Colonic mucosa (tissue), 4 donors: ENCODE measurements around the gene DNAH12. TPM values are rescaled to one million over a fixed set of nuclear protein-coding genes. Genes with fewer than 3 reads are reported as not detected.
A peak's percentile ranks its signal among the peaks of the same experiment; 100 is the strongest.

ENCODE experiments used
- DNase-seq: peaks from one replicate; pipeline ENCODE4 v3.0.0-alpha.2; 2020
- H3K27ac ChIP-seq: fragments of 200-600 bp; one replicate; pipeline ENCODE4 v1.8.0; 2021
- H3K27me3 ChIP-seq: fragments of 200-600 bp; one replicate; pipeline ENCODE4 v1.8.0; 2021
- H3K36me3 ChIP-seq: fragments of 200-600 bp; one replicate; pipeline ENCODE4 v1.8.0; 2021
- H3K4me1 ChIP-seq: fragments of 200-600 bp; one replicate; pipeline ENCODE4 v1.8.0; 2021; ENCODE audit warnings: mild to moderate bottlenecking
- H3K4me3 ChIP-seq: fragments of 200-600 bp; one replicate; pipeline ENCODE4 v1.8.0; 2021
- H3K9ac ChIP-seq, 2 donors: one replicate each; pipeline ENCODE4 v1.7.0; 2013; ENCODE audit warnings: control low read depth in 2 of 2, low read depth in 2 of 2, low read length in 2 of 2
- H3K9me3 ChIP-seq: fragments of 200-600 bp; one replicate; pipeline ENCODE4 v1.8.0; 2021
- intact Hi-C: fragments of 100-400 bp; cut with DNase I; formaldehyde crosslinking; loops from one replicate; pipeline ENCODE4 v1.14.1; 2022
- total RNA-seq, 2 donors: library from RNA; stranded (reverse); fragmentation: NEBNext Ultra II Directional in 1 of 2; extraction: Animal tissue kit (Norgen Biotek cat#: 25700) in 1 of 2; gene quantifications; one replicate each; pipeline ENCODE4 v1.2.1, GENCODE V29; 2021
- TF ChIP-seq, protein P1 (sequence below): fragments of 200-600 bp; IDR thresholded peaks from one replicate; pipeline ENCODE4 v1.8.0; 2022; ENCODE audit warnings: antibody characterized with exemption, mild to moderate bottlenecking
- donor health status: healthy.
- donor health status: DM: no; HTN: no; CAD: no.
- donor health status: DM: no; HTN: no; CAD: no.

DNAH12 gene
- total RNA-seq, 2 donors from 2014 or later, result 0.02 to 0.05 TPM

DNA sequence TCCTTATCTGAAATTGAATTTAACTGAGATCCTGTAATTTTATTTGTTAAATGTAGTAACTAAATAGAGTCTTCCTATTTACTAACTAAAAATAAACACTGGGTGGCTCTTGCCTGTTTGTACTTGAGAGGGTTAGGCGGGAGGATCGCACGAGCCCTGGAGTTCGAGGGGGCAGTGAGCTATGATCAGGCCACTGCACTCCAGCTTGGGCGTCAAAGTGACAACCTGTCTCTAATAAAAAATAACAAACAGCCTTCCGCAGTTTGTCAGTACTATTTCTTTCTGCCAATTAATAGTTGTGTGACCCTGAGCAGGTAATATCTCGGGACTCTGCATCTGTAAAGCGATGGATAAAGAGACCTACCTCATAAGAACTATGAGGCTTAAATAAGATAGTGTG is 11.2 kb upstream of the DNAH12 start:
- TF ChIP-seq, protein P1, sequence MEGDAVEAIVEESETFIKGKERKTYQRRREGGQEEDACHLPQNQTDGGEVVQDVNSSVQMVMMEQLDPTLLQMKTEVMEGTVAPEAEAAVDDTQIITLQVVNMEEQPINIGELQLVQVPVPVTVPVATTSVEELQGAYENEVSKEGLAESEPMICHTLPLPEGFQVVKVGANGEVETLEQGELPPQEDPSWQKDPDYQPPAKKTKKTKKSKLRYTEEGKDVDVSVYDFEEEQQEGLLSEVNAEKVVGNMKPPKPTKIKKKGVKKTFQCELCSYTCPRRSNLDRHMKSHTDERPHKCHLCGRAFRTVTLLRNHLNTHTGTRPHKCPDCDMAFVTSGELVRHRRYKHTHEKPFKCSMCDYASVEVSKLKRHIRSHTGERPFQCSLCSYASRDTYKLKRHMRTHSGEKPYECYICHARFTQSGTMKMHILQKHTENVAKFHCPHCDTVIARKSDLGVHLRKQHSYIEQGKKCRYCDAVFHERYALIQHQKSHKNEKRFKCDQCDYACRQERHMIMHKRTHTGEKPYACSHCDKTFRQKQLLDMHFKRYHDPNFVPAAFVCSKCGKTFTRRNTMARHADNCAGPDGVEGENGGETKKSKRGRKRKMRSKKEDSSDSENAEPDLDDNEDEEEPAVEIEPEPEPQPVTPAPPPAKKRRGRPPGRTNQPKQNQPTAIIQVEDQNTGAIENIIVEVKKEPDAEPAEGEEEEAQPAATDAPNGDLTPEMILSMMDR, result no peak

DNA sequence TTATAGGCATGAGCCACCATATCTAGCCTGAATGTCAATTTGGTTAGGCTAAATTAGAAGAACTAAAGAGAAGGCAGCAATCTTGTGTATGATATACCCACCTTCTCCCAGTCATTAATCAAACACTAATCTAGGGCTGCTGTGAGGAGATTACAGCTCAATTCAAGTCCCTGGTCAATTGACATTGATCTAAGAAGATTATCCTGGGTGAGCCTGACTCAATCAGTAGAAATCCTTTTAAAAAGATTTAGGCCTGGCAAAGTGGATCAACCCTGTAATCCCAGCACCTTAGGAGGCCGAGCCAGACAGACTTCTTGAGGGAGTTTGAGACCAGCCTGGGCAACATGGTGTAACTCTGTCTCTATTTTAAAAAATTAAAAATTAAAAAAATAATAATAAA is 2.5 kb upstream of the DNAH12 start:
- Histone ChIP-seq H3K27ac (no peak overlapping the region), H3K36me3 (no peaks in the 10 kb centered on the region), H3K4me1 (peaks cover 6% of the 10 kb centered on the region), H3K9me3 (no peaks in the 10 kb centered on the region), H3K4me3 (no peak overlapping the region), H3K27me3 (no peaks in the 10 kb centered on the region), H3K9ac (no peak overlapping the region)
- DNase-seq, result no peak
- TF ChIP-seq, protein P1, result no peak
- intact Hi-C loops, result no loop called here

More for the DNA sequence above, 11.2 kb upstream of the DNAH12 start:
- H3K27me3 ChIP-seq, result no peaks in the 10 kb centered on the region
- H3K9ac ChIP-seq, result peak overlapping the region; percentile 94 to 97
- DNase-seq, result no peak
- peak overlapping the region; percentile 62 for H3K4me3 ChIP-seq
- intact Hi-C loops, result loop anchor here (5.0 kb wide), 1 partner anchor 42 kb away; the partner anchor contains the start of gene ARF4
- H3K27ac ChIP-seq, result peak overlapping the region; percentile 85
- no peaks in the 10 kb centered on the region for H3K36me3 ChIP-seq
- no peaks in the 10 kb centered on the region for H3K9me3 ChIP-seq
- peaks cover 3% of the 10 kb centered on the region for H3K4me1 ChIP-seq

DNA sequence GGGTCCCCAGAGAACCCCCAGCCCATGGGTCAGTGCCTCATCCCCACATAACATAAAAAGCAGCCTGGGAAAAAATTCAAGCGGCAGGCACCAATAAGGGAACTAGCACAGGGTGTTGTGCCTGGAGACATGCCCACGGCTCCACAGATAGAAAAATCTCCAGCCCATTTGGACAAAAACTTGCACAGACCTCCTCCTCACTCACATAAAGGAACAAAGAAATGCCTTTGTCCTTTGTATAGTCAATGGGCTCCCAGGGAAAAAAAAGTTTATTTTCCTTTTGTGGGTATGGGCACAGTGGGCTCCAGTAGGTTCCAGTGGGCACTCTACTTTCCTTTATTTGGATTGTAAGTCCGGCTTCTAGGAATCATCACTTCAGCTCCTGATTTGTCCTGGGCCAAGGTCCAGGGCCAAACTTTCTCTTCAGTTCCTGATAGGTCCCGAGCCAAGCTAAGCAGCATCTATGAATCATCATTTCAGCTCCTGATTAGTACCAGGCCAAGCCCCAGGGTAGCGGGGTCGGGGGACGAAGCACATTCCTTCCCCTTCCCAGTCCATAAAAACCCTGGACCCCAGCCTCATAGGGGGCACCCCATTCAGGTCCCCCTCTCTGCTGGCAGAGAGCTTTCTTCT is 1.6 kb upstream of the DNAH12 start:
- H3K4me3 ChIP-seq, result no peak overlapping the region
- no peak overlapping the region for H3K27ac ChIP-seq
- no peaks in the 10 kb centered on the region for H3K9me3 ChIP-seq
- no peak overlapping the region for H3K9ac ChIP-seq
- intact Hi-C loops, result no loop called here
- H3K36me3 ChIP-seq, result no peaks in the 10 kb centered on the region
- no peak for DNase-seq
- TF ChIP-seq, protein P1, result no peak
- H3K4me1 ChIP-seq, result peaks cover 6% of the 10 kb centered on the region
- no peaks in the 10 kb centered on the region for H3K27me3 ChIP-seq

DNA sequence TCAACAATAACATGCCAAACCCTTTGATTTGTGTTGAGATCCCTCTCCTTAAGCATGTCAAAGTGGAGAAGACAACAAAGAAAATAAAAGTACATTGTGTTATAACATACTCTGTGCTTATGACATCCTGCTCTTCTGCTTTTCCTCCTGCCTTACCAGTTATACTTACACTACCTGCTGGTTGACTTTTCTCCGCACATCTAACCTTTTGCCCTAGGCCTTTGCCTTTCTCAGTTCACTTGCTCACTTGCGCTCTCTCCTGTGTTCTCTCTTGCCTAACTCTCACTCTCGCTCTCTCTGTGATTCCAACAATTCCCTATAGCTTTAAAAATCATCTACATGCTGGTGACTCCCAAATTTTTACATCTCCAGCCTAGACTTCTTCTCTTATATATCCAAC is 5.7 kb downstream of the DNAH12 start:
- H3K9ac ChIP-seq, result no peak overlapping the region
- H3K36me3 ChIP-seq, result no peaks in the 10 kb centered on the region
- no peak overlapping the region for H3K27ac ChIP-seq
- no peak overlapping the region for H3K4me3 ChIP-seq
- H3K4me1 ChIP-seq, result no peaks in the 10 kb centered on the region
- no peaks in the 10 kb centered on the region for H3K27me3 ChIP-seq
- DNase-seq, result no peak
- TF ChIP-seq, protein P1, result no peak
- intact Hi-C loops, result no loop called here
- no peaks in the 10 kb centered on the region for H3K9me3 ChIP-seq

DNA sequence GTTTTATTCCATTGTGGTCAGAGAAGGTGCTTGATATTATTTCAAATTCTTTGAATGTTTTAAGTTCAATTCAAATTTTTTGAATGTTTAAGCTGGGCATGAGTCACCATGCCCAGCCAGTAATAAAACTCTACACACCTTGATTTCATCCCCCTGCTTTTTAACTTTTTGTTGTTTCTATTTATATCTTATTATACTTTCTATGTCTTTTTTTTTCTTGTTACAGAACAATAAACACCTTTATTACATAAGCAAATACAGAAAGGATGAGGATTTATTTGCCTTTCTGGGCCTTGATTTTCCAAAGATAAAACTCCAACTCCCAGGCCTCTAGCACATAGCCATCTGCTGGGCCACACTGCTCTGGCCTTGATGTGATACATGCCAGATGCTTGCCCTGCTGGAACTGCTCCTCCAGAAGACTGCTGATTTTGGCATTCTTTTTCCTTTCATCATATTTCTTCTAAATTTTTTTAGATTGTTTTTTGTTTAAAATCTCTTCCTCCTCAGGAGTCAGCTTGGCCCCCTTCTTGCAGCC is 14.0 kb downstream of the DNAH12 start:
- intact Hi-C loops, result no loop called here
- Histone ChIP-seq H3K4me1 (peaks cover 5% of the 10 kb centered on the region), H3K36me3 (no peaks in the 10 kb centered on the region), H3K4me3 (no peak overlapping the region), H3K27me3 (no peaks in the 10 kb centered on the region), H3K9ac (no peak overlapping the region), H3K9me3 (no peaks in the 10 kb centered on the region), H3K27ac (no peak overlapping the region)
- TF ChIP-seq, protein P1, result no peak
- DNase-seq, result no peak
